HepG2 (cell line): ENCODE data around the gene SELENOI. TPM values are rescaled to one million over a fixed set of nuclear protein-coding genes. Genes with fewer than 3 reads are reported as not detected.

Experiments
- EZH2 ChIP-seq: conservative IDR thresholded peaks from 2 replicates; pipeline ENCODE4 v1.6.1; 2012; ENCODE audit warnings: mild to moderate bottlenecking, low read depth, low read length, moderate library complexity
- FLYWCH1 ChIP-seq: sonication (generic); formaldehyde crosslinking; IDR thresholded peaks from 2 replicates; pipeline ENCODE4 v1.8.1; 2023; ENCODE audit warnings: mild to moderate bottlenecking, missing genetic modification reagents
- HIVEP1 ChIP-seq: sonication (generic); formaldehyde crosslinking; IDR thresholded peaks from 2 replicates; pipeline ENCODE4 v1.4.0; 2020; ENCODE audit warnings: mild to moderate bottlenecking, missing genetic modification reagents
- HMG20A ChIP-seq: IDR thresholded peaks from 2 replicates; pipeline ENCODE4 v1.6.1; 2016; ENCODE audit warnings: borderline replicate concordance
- MED8 ChIP-seq: sonication (generic); formaldehyde crosslinking; IDR thresholded peaks from 2 replicates; pipeline ENCODE4 v1.8.1; 2023; ENCODE audit warnings: mild to moderate bottlenecking, missing genetic modification reagents; ENCODE audit not compliant: insufficient replicate concordance
- NPAS2 ChIP-seq: sonication (generic); formaldehyde crosslinking; IDR thresholded peaks from 2 replicates; pipeline ENCODE4 v1.8.0; 2022; ENCODE audit warnings: mild to moderate bottlenecking, missing genetic modification reagents, borderline replicate concordance
- POGK ChIP-seq: sonication (generic); formaldehyde crosslinking; conservative IDR thresholded peaks from 2 replicates; pipeline ENCODE4 v1.8.0; 2022; ENCODE audit warnings: mild to moderate bottlenecking, moderate library complexity, missing genetic modification reagents
- POLR2AphosphoS5 ChIP-seq: IDR thresholded peaks from 2 replicates; pipeline ENCODE4 v1.6.1; 2012; ENCODE audit warnings: low read depth, low read length
- RARA ChIP-seq: IDR thresholded peaks from 2 replicates; pipeline ENCODE4 v1.6.1; 2016; ENCODE audit warnings: missing genetic modification reagents, missing compliant biosample characterization
- REXO4 ChIP-seq: sonication (generic); formaldehyde crosslinking; IDR thresholded peaks from 2 replicates; pipeline ENCODE4 v1.8.0; 2022; ENCODE audit warnings: missing genetic modification reagents, mild to moderate bottlenecking, borderline replicate concordance
- XRCC5 ChIP-seq: fragments of 200-400 bp; formaldehyde crosslinking; optimal IDR thresholded peaks from 2 replicates; pipeline ENCODE3; 2017; ENCODE audit warnings: mild to moderate bottlenecking, low read length
- ZBTB7A ChIP-seq: sonication (generic); formaldehyde crosslinking; IDR thresholded peaks from 2 replicates; pipeline ENCODE4 v1.8.0; 2022; ENCODE audit warnings: mild to moderate bottlenecking, missing genetic modification reagents
- ZC3H4 ChIP-seq: sonication (generic); formaldehyde crosslinking; IDR thresholded peaks from 2 replicates; pipeline ENCODE4 v1.4.0; 2020; ENCODE audit warnings: missing genetic modification reagents, borderline replicate concordance
- ZNF274 ChIP-seq: sonication (generic); formaldehyde crosslinking; IDR thresholded peaks from 2 replicates; pipeline ENCODE4 v1.5.1; 2020; ENCODE audit warnings: mild to moderate bottlenecking, missing genetic modification reagents
- ZNF550 ChIP-seq: sonication (generic); formaldehyde crosslinking; IDR thresholded peaks from 2 replicates; pipeline ENCODE4 v1.4.0; 2020; ENCODE audit warnings: mild to moderate bottlenecking, missing genetic modification reagents, borderline replicate concordance
- ZNF557 ChIP-seq: sonication (generic); formaldehyde crosslinking; IDR thresholded peaks from 2 replicates; pipeline ENCODE4 v1.4.0; 2020; ENCODE audit warnings: missing genetic modification reagents
- ZNF883 ChIP-seq: sonication (generic); formaldehyde crosslinking; IDR thresholded peaks from 2 replicates; pipeline ENCODE4 v1.5.1; 2020; ENCODE audit warnings: mild to moderate bottlenecking, missing genetic modification reagents; ENCODE audit errors: not compliant biosample characterization
- ZSCAN30 ChIP-seq: sonication (generic); formaldehyde crosslinking; IDR thresholded peaks from 2 replicates; pipeline ENCODE4 v1.5.0; 2020; ENCODE audit warnings: mild to moderate bottlenecking, missing genetic modification reagents
- ZUFSP ChIP-seq: sonication (generic); formaldehyde crosslinking; IDR thresholded peaks from 2 replicates; pipeline ENCODE4 v1.9.0; 2021; ENCODE audit warnings: missing genetic modification reagents, mild to moderate bottlenecking, borderline replicate concordance
- polyA plus RNA-seq, 8 experiments: library from polyadenylated mRNA; depleted of rRNA in 3 of 8; stranded (reverse) in 7 of 8; unstranded in 1 of 8; fragments of >200 nt; fragmentation: Illumina TruSeq in 4 of 8; extraction: Trizol in 4 of 8; gene quantifications; 2 replicates each; pipeline versions ENCODE4 v1.2.1 to v1.2.3, GENCODE V29; 2011 to 2016; ENCODE audit warnings: low read depth in 4 of 8, missing spikeins in 1 of 8, mixed read lengths in 1 of 8; ENCODE audit not compliant: insufficient read depth in 1 of 8
- total RNA-seq, 5 experiments: library from RNA; depleted of rRNA; stranded (reverse); fragments of >200 nt; fragmentation: Illumina TruSeq; extraction: Trizol; gene quantifications; 2 replicates each; pipeline ENCODE4 v1.2.3, GENCODE V29; 2016; ENCODE audit warnings: low read depth in 1 of 5
- TF ChIP-seq, protein P1 (sequence below): sonication (generic); formaldehyde crosslinking; IDR thresholded peaks from 2 replicates; pipeline ENCODE4 v1.4.0; 2020; ENCODE audit warnings: missing genetic modification reagents
- TF ChIP-seq, protein P2 (sequence below): sonication (generic); formaldehyde crosslinking; IDR thresholded peaks from 2 replicates; pipeline ENCODE4 v1.5.1; 2020; ENCODE audit warnings: missing genetic modification reagents, mild to moderate bottlenecking, borderline replicate concordance
- TF ChIP-seq, protein P3 (sequence below): sonication (generic); formaldehyde crosslinking; IDR thresholded peaks from 2 replicates; pipeline ENCODE4 v1.5.0; 2020; ENCODE audit warnings: mild to moderate bottlenecking, missing genetic modification reagents

Gene SELENOI
- total and polyA plus RNA-seq, 2 of the 13 experiments (the other 11 are each of a cell fraction or from before 2014, with no cell fraction given): 27.7 to 60.3 TPM

GRCh38 chr2:26346454-26347053, 611 bp downstream of the SELENOI start, which contains the start of gene ADGRF3 (continued):
- no peak for TF ChIP-seq ZUFSP (CRISPR knock-in tag)
- TF ChIP-seq EZH2: no peak
- TF ChIP-seq HMG20A (CRISPR knock-in tag): 0 out of 2 replicates have a peak, but pooled peaks have one; percentile 30
- TF ChIP-seq ZNF883 (CRISPR knock-in tag): no peak
- 0 out of 2 replicates have a peak, but pooled peaks have one; percentile 76 for TF ChIP-seq ZSCAN30 (CRISPR knock-in tag)
- TF ChIP-seq NPAS2 (CRISPR knock-in tag): no peak
- TF ChIP-seq, protein P1, sequence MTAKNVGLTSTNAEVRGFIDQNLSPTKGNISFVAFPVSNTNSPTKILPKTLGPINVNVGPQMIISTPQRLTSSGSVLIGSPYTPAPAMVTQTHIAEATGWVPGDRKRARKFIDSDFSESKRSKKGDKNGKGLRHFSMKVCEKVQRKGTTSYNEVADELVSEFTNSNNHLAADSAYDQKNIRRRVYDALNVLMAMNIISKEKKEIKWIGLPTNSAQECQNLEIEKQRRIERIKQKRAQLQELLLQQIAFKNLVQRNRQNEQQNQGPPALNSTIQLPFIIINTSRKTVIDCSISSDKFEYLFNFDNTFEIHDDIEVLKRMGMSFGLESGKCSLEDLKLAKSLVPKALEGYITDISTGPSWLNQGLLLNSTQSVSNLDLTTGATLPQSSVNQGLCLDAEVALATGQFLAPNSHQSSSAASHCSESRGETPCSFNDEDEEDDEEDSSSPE (CRISPR knock-in tag): 0 out of 2 replicates have a peak, but pooled peaks have one; percentile 17
- TF ChIP-seq FLYWCH1: no peak
- TF ChIP-seq, protein P2, sequence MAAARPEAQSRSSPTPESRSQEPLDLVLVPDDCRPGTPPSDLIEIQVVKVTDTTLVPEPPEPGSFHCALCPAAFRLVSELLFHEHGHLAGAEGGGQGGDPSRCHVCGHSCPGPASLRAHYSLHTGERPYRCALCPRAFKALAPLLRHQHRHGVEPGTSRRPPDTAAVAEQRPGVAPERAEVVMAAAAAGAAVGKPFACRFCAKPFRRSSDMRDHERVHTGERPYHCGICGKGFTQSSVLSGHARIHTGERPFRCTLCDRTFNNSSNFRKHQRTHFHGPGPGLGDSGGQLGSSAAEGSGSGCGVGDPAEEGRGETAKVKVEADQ (CRISPR knock-in tag): no peak
- TF ChIP-seq ZBTB7A (CRISPR knock-in tag): no peak
- TF ChIP-seq ZNF550 (CRISPR knock-in tag): 0 out of 2 replicates have a peak, but pooled peaks have one; percentile 18
- TF ChIP-seq POLR2AphosphoS5: no peak
- no peak for TF ChIP-seq MED8 (CRISPR knock-in tag)
- 0 out of 2 replicates have a peak, but pooled peaks have one; percentile 4 for TF ChIP-seq ZNF557 (CRISPR knock-in tag)
- no peak for TF ChIP-seq XRCC5
- TF ChIP-seq HIVEP1 (CRISPR knock-in tag): no peak
- no peak for TF ChIP-seq ZNF274 (CRISPR knock-in tag)
- no peak for TF ChIP-seq POGK (CRISPR knock-in tag)
- no peak for TF ChIP-seq REXO4 (CRISPR knock-in tag)
- TF ChIP-seq RARA (CRISPR knock-in tag): 0 out of 2 replicates have a peak, but pooled peaks have one; percentile 20
- peak; percentile 60; the same call in 1 of the 2 replicates for TF ChIP-seq ZC3H4 (CRISPR knock-in tag)
- TF ChIP-seq, protein P3, sequence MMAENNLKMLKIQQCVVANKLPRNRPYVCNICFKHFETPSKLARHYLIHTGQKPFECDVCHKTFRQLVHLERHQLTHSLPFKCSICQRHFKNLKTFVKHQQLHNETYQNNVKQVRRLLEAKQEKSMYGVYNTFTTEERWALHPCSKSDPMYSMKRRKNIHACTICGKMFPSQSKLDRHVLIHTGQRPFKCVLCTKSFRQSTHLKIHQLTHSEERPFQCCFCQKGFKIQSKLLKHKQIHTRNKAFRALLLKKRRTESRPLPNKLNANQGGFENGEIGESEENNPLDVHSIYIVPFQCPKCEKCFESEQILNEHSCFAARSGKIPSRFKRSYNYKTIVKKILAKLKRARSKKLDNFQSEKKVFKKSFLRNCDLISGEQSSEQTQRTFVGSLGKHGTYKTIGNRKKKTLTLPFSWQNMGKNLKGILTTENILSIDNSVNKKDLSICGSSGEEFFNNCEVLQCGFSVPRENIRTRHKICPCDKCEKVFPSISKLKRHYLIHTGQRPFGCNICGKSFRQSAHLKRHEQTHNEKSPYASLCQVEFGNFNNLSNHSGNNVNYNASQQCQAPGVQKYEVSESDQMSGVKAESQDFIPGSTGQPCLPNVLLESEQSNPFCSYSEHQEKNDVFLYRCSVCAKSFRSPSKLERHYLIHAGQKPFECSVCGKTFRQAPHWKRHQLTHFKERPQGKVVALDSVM (CRISPR knock-in tag): no peak
